GM23338 (cell line): Measurements from ENCODE around the gene PRELID1. TPM values are rescaled to one million over a fixed set of nuclear protein-coding genes. Genes with fewer than 3 reads are reported as not detected.

ENCODE experiments used
- ATAC-seq: fragments of 200-7000 bp; cut with Tn5 transposase; 3 replicates; pipeline ENCODE4 v1.9.1; 2020
- DNase-seq: peaks from one replicate; pipeline ENCODE4 v3.0.0-alpha.2; 2015; ENCODE audit warnings: low spot score
- H2AFZ ChIP-seq: fragments of 200-600 bp; sonication (generic); 2 replicates; pipeline ENCODE4 v1.8.0; 2016; ENCODE audit warnings: antibody characterized with exemption, mild to moderate bottlenecking, moderate library complexity
- H3F3A ChIP-seq: fragments of 200-600 bp; sonication (generic); replicated peaks from 2 replicates; pipeline ENCODE4 v1.8.0; 2017; ENCODE audit warnings: antibody characterized with exemption, mixed run types, low read depth
- H3K27ac ChIP-seq: fragments of 200-600 bp; sonication (generic); 2 replicates; pipeline ENCODE4 v1.6.1; 2016; ENCODE audit warnings: low read depth
- H3K27me3 ChIP-seq: fragments of 200-600 bp; sonication (generic); 2 replicates; pipeline ENCODE4 v1.8.0; 2016; ENCODE audit warnings: mild to moderate bottlenecking, mixed run types, moderate library complexity; ENCODE audit not compliant: insufficient read depth
- H3K36me3 ChIP-seq: fragments of 200-600 bp; sonication (generic); 2 replicates; pipeline ENCODE4 v1.8.0; 2016; ENCODE audit warnings: mild to moderate bottlenecking; ENCODE audit not compliant: insufficient read depth
- H3K4me1 ChIP-seq: fragments of 200-600 bp; sonication (generic); 2 replicates; pipeline ENCODE4 v1.8.0; 2016; ENCODE audit warnings: mild to moderate bottlenecking, moderate library complexity; ENCODE audit not compliant: insufficient read depth
- H3K4me2 ChIP-seq: fragments of 200-600 bp; sonication (generic); 2 replicates; pipeline ENCODE4 v1.7.1; 2017; ENCODE audit warnings: mixed run types
- H3K4me3 ChIP-seq: fragments of 200-600 bp; sonication (generic); 2 replicates; pipeline ENCODE4 v1.6.1; 2016; ENCODE audit warnings: mixed run types
- H3K79me2 ChIP-seq: fragments of 200-600 bp; sonication (generic); replicated peaks from 2 replicates; pipeline ENCODE4 v1.8.0; 2017; ENCODE audit warnings: mild to moderate bottlenecking; ENCODE audit not compliant: insufficient read depth
- H3K9me2 ChIP-seq: fragments of 200-600 bp; sonication (generic); 2 replicates; pipeline ENCODE4 v1.8.0; 2017; ENCODE audit not compliant: insufficient read depth
- H4K20me1 ChIP-seq: fragments of 200-600 bp; sonication (generic); replicated peaks from 2 replicates; pipeline ENCODE4 v1.8.0; 2017; ENCODE audit warnings: mild to moderate bottlenecking; ENCODE audit not compliant: insufficient read depth
- H3K27ac Mint-ChIP-seq: 2 replicates; pipeline ENCODE4 v1.8.0; 2020; ENCODE audit warnings: inconsistent platforms, mild to moderate bottlenecking, moderate library complexity, mixed read lengths
- H3K27me3 Mint-ChIP-seq: 3 replicates; pipeline ENCODE4 v1.8.0; 2022; ENCODE audit warnings: low read depth, mild to moderate bottlenecking, moderate library complexity, mixed read lengths, inconsistent platforms; ENCODE audit not compliant: insufficient read depth, poor library complexity
- H3K36me3 Mint-ChIP-seq: 3 replicates; pipeline ENCODE4 v1.8.0; 2021; ENCODE audit warnings: low read depth, mild to moderate bottlenecking, inconsistent platforms, moderate library complexity, mixed read lengths
- H3K4me1 Mint-ChIP-seq: 3 replicates; pipeline ENCODE4 v1.8.0; 2020; ENCODE audit warnings: mild to moderate bottlenecking, inconsistent platforms, mixed read lengths
- H3K4me3 Mint-ChIP-seq: 3 replicates; pipeline ENCODE4 v1.8.0; 2021; ENCODE audit warnings: moderate library complexity, mild to moderate bottlenecking, inconsistent platforms, mixed read lengths
- H3K9me3 Mint-ChIP-seq: 3 replicates; pipeline ENCODE4 v1.8.0; 2020; ENCODE audit warnings: moderate library complexity, mild to moderate bottlenecking, inconsistent platforms, mixed read lengths
- CREB1 ChIP-seq: fragments of 250-450 bp; sonication (Bioruptor Pico); IDR thresholded peaks from 2 replicates; pipeline ENCODE4 v1.5.0; 2020; ENCODE audit warnings: low read depth, mild to moderate bottlenecking, moderate library complexity
- ETS1 ChIP-seq: IDR thresholded peaks from 2 replicates; pipeline ENCODE4 v1.6.1; 2016; ENCODE audit warnings: antibody characterized with exemption
- EZH2 ChIP-seq: fragments of 200-600 bp; sonication (generic); IDR thresholded peaks from one replicate; pipeline ENCODE4 v1.8.0; 2017; ENCODE audit warnings: antibody characterized with exemption, mild to moderate bottlenecking, low read depth; ENCODE audit not compliant: unreplicated experiment
- EZH2phosphoT487 ChIP-seq: fragments of 200-600 bp; sonication (generic); IDR thresholded peaks from one replicate; pipeline ENCODE4 v1.8.1; 2018; ENCODE audit warnings: antibody characterized with exemption; ENCODE audit not compliant: unreplicated experiment
- JUNB ChIP-seq: IDR thresholded peaks from one replicate; pipeline ENCODE4 v1.6.1; 2016; ENCODE audit warnings: antibody characterized with exemption; ENCODE audit not compliant: unreplicated experiment
- NANOG ChIP-seq: IDR thresholded peaks from 2 replicates; pipeline ENCODE4 v1.6.1; 2016; ENCODE audit warnings: antibody characterized with exemption, borderline replicate concordance
- POLR2AphosphoS5 ChIP-seq: IDR thresholded peaks from 2 replicates; pipeline ENCODE4 v1.6.1; 2016; ENCODE audit warnings: antibody characterized with exemption, low read depth
- REST ChIP-seq: IDR thresholded peaks from one replicate; pipeline ENCODE4 v1.6.1; 2018; ENCODE audit warnings: antibody characterized with exemption; ENCODE audit not compliant: unreplicated experiment
- STAT1 ChIP-seq: IDR thresholded peaks from one replicate; pipeline ENCODE4 v1.6.1; 2016; ENCODE audit warnings: antibody characterized with exemption; ENCODE audit not compliant: unreplicated experiment
- ZNF114 ChIP-seq: fragments of 250-450 bp; sonication (Bioruptor Pico); IDR thresholded peaks from 2 replicates; pipeline ENCODE4 v1.5.0; 2020; ENCODE audit warnings: mild to moderate bottlenecking, moderate library complexity
- ZNF331 ChIP-seq: fragments of 250-450 bp; sonication (Bioruptor Pico); IDR thresholded peaks from 2 replicates; pipeline ENCODE4 v1.5.0; 2020; ENCODE audit warnings: low read depth, mild to moderate bottlenecking, moderate library complexity
- polyA plus RNA-seq: library from polyadenylated mRNA; unstranded; fragments of >200 nt; fragmentation: Nextera tagmentation; extraction: Ambion mirVana; gene quantifications from 2 replicates; pipeline ENCODE4 v1.2.1, GENCODE V29; 2016
- total RNA-seq: library from RNA; depleted of rRNA; stranded (reverse); fragments of >200 nt; shearing (Covaris generic); gene quantifications from 2 replicates; pipeline ENCODE4 v1.2.3, GENCODE V29; 2014

Gene PRELID1
- total and polyA plus RNA-seq, 2 experiments from 2014 or later = 328 to 349 TPM

- Histone ChIP-seq H3K4me2 (no peak overlapping the region), H3F3A (no peaks in the 10 kb centered on the region), H3K4me3 (no peak overlapping the region), H3K9me2 (no peaks in the 10 kb centered on the region), H4K20me1 (peaks cover 3% of the 10 kb centered on the region; the same call in 1 of the 2 replicates), H3K27ac (no peak overlapping the region), H3K79me2 (no peaks in the 10 kb centered on the region), H3K36me3 (peaks cover 5% of the 10 kb centered on the region; the same call in 1 of the 2 replicates), H3K4me1 (no peaks in the 10 kb centered on the region), H2AFZ (no peak overlapping the region), H3K27me3 (no peaks in the 10 kb centered on the region)
- Mint-ChIP-seq H3K27ac (no peak overlapping the region), H3K27me3 (peaks cover 10% of the 10 kb centered on the region), H3K36me3 (peaks cover 56% of the 10 kb centered on the region), H3K4me3 (no peak overlapping the region), H3K4me1 (peaks cover 14% of the 10 kb centered on the region), H3K9me3 (no peaks in the 10 kb centered on the region)
- TF ChIP-seq ETS1 = no peak
- TF ChIP-seq POLR2AphosphoS5 = no peak
- TF ChIP-seq JUNB = no peak
- DNase-seq (no peak), ATAC-seq (no peak)
These were observed 29.3 kb downstream of the PRELID1 start for GRCh38 chr5:177332896-177333260.

GRCh38 chr5:177333420-177334154 lies 30.0 kb downstream of the PRELID1 start:
- Histone ChIP-seq H3K9me2 (no peaks in the 10 kb centered on the region), H3K4me3 (no peak overlapping the region), H3K36me3 (peaks cover 5% of the 10 kb centered on the region; the same call in 1 of the 2 replicates), H3K4me1 (no peaks in the 10 kb centered on the region), H3K4me2 (no peak overlapping the region), H3K27me3 (no peaks in the 10 kb centered on the region), H3K27ac (no peak overlapping the region), H2AFZ (no peak overlapping the region), H3F3A (no peaks in the 10 kb centered on the region), H4K20me1 (peaks cover 3% of the 10 kb centered on the region; the same call in 1 of the 2 replicates), H3K79me2 (no peaks in the 10 kb centered on the region)
- peaks cover 10% of the 10 kb centered on the region for H3K27me3 Mint-ChIP-seq
- no peak for DNase-seq
- no peaks in the 10 kb centered on the region for H3K9me3 Mint-ChIP-seq
- H3K27ac Mint-ChIP-seq = no peak overlapping the region
- H3K4me3 Mint-ChIP-seq = no peak overlapping the region
- H3K36me3 Mint-ChIP-seq = peaks cover 56% of the 10 kb centered on the region
- ATAC-seq = no peak
- peaks cover 14% of the 10 kb centered on the region for H3K4me1 Mint-ChIP-seq
- TF ChIP-seq NANOG (no peak), ZNF114 (CRISPR knock-in tag) (no peak), EZH2 (no peak), STAT1 (no peak), POLR2AphosphoS5 (no peak), ZNF331 (no peak), CREB1 (CRISPR knock-in tag) (no peak), EZH2phosphoT487 (no peak), REST (no peak), ETS1 (no peak)
